Stimulated activated CD8-positive, alpha-beta memory T cell treated with anti-CD3 and anti-CD28 coated beads, Interleukin-7, amount 100 ng/mL, for 24 hours (primary cell): Measurements from ENCODE around the gene SHISA9.

Experiments used
- DNase-seq: peaks from one replicate; pipeline ENCODE4 v3.0.0-alpha.2; 2020; ENCODE audit warnings: low read depth

The SHISA9 gene

DNA sequence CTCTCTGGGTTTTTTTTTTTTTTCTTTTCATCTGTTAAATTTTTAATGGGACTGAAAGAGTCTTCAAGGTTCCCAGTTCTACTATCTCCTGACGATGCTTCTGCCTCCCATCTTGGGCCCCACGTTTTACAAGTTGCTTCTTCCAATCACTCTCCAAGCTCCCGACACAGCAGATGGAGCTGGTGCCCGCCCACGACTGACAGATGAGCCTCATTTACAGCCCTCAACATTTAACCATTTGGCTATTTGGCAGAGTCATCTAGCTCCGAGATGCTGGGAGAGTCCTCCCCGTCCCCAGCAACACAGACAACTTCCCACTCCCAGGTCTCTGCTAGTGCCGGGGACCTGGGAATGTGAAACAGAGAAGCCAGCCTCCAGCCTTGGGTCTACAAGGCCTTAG, 276.9 kb downstream of the SHISA9 start:
- DNase-seq, result no peak

DNA sequence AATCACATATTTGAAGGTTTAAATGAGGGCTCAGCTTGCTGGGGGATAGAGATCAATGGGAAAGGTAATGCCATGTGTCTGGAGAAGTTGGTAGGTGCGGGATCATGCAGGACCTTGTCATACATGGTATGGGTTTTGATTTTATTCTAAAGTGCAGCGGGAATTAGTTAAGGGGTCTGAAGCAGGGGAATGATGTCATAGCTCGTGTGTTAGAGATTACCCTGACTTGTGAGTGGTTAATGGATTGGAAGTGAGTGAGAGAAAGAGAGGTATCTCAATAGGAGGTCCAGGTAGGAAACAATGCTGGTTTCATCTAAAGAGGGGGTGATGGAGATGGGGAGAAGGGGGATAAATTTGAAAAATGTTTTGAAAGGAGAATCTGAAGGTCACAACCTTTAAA, 280.0 kb downstream of the SHISA9 start:
- DNase-seq, result no peak

DNA sequence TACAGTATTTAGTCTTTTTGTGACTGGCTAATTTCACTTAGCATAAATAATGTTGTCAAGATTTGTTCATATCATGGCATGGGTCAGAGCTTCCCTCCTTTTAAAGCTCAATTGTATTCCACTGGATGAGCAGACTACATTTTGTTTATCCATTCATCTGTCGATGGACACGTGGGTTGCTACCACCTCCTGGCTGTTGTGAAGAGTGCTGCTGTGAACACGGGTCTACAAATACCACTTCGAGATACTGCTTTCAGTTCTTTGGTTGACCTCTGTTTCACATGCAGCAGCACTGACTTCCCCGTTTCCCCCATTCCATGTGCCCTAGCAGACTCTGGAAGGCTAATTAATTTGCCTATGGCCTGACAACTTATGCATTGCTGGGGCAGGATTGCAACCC, 285.4 kb downstream of the SHISA9 start:
- DNase-seq, result no peak

DNA sequence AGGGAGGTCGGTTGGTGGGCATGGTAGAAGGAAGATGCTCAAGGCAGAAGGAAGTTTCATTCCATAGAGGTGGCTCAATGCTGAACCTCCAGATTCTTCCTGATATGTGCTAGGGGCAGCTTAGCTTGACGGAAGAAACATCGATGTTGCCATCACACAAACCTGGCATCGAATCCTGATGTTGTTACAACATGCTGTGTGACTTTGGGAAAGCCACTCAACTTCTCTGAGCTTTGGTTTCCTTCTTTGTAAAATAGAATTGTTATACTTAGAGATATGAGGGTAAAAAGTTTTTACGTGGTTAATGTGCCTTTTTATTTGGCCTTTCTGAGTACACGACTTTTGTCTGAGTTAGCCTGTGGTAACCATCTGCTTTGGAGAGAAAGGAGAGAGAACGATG, 287.9 kb downstream of the SHISA9 start:
- no peak for DNase-seq

DNA sequence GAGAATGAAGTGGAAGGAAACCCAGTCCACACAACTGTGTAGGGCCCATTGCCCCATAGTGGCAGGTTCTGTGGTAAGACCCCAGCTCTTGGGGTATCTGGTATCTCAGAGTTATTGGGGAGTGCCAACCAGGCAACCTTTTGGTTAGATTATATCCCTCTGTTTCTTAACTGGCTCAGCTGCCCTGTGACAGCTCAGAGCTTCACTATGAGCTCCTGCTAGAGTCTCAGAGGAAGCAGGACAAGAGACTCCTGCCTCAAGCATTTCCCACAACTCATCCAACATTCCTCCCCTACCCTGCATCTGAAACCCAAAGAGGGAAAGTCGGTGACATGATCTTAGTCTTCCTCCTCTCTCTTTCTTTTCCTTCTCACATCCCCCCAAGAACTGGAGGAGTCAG, 292.3 kb downstream of the SHISA9 start:
- no peak for DNase-seq

DNA sequence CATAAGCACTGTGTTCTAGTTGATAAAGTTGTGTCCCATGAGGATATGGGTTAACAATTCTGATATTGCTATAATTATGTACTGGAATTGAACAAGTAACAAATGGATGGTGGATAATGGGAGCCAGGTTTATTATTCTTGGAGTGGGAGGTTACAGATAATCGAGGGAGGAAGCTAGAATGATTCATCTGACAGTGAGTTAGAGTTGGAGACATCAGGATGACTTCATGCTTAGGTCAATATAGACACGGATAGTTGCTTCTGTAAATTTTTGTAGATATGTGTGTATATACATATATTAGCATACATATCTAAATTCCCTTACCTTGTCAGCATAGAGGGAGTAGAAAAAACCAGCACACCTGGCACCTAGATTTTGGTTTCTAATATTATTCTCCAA, 293.4 kb downstream of the SHISA9 start:
- DNase-seq, result no peak

DNA sequence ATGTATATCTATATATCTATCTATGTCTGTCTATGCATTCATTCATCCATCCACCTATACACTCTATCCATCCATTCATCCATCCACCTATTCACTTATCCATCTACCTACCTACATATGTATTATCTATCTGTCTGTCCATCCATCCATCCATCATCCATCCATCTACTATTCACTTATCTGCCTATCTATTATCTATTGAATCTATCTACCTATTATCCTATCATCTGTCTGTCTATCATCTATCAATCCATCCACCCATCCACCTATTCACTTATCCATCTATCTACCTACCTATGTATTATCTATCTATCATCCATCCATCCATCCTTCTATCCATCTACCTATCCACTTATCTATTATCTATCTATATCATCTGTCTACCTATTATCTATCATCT, 302.3 kb downstream of the SHISA9 start:
- no peak for DNase-seq

DNA sequence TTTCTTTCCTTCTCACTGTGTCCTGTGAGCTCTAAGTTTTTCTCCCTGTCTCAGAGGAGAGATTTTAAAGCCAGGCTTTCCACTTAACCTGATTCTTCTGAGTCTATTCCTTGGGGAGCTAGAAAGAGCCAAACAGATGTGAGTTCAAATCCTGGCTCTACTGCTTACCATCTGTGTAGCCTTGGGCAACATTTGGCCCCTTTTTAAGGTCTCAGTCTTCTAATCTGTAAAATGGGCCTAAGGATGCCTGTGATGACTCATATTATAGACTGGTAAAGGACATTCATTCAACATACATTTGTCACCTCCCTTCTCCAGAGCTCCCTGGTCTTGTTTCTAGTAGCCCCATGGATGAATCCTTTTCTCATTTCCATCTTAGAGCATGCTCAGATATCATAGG, 304.0 kb downstream of the SHISA9 start:
- no peak for DNase-seq

DNA sequence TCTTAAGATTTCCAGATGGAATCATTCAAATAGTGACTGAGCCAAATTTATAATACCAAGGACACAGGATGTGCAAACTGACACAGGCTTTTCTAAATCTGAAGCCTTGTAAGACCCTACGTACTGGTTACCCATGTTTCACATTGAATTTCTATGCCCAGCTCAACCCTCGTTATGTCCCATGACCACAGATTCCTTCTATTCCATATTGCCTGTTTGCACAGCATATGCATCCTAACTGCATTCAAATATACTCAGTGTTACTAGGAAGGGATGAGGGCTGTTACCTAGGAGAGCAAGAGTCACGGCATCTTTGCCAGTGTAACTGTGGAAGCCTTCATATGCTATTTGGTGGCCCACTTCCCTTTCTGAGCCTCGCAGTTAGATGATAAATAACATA, 305.2 kb downstream of the SHISA9 start:
- DNase-seq, result no peak

DNA sequence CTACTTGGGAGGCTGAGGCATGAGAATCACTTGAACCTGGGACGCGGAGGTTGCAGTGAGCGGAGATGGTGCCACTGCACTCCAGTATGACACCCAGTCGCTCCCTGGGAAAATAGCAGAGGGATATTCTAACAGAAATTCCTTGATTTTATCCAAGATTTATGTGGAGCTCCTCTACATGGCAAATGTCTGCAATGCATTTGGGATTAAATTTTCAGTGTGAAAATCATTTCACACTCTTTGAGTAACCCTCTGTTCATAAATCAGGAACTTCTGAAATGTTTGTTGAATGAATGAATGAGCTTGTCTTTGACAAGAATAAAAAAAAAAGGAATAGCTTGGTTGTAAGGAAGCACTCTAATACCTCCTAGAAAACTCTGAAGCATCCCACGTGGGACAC, 305.8 kb downstream of the SHISA9 start:
- no peak for DNase-seq

DNA sequence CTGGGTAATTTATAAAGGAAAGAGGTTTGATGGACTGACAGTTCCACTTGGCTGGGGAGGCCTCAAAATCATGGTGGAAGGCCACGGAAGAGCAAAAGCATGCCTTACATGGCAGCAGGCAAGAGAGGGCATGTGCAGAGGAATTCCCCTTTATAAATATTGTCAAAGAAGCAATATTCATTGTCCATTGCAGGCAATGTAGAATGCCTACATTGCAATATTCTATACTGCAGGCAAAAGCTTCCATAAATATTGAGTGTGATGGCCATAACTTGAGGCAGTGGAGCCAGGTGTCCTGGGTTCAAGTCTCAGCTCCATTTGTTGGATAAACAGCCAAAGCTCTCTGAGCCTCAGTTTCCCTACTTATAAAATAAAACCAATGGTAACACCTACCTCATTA, 322.3 kb downstream of the SHISA9 start:
- no peak for DNase-seq

DNA sequence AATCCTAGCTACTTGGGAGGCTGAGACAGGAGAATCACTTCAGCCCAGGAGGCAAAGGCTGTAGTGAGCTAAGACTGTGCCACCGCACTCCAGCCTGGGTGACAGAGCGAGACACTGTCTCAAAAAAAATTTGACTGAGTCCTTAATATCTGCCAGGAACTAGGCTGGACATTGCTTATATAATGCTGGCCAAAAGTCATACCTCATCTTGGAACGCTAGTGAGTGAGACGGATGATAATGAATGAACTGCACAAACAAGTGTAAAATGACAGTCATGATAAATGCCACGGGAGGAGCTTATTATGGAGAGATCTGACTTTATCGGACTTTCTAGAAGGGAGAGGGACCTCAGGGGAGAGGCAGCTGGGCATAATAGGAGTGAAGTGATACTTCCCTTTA, 327.6 kb downstream of the SHISA9 start:
- no peak for DNase-seq

DNA sequence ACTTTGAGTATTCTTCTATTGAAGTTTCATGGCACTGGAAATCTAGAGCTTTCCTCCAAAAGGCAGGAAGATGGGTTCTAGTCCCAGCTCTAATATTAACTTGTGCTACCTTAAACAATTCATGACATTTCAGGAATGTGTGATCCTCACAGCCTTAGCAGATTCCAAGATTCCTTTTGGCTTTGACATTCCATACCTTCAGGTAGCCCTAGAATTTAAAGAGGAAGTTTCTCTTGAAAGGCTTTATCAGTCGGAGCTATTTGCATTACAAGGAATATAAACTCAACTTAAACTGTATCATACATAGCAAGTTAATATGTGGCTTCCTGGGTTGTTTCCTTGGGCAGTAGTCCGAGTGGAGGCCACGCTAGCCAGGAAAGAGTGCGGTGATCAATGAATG, 330.0 kb downstream of the SHISA9 start:
- no peak for DNase-seq

DNA sequence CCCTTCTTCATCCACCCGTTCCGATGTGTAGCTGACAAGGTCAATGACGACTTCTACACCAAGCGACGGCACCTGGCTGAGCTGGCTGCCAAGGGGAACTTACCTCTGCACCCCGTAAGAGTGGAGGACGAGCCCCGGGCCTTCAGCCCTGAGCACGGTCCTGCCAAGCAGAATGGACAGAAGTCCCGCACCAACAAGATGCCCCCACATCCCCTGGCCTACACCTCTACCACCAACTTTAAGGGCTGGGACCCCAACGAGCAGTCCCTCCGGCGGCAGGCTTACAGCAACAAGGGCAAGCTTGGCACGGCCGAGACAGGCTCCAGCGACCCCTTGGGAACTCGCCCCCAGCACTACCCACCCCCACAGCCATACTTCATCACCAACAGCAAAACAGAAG, 333.6 kb downstream of the SHISA9 start:
- no peak for DNase-seq

DNA sequence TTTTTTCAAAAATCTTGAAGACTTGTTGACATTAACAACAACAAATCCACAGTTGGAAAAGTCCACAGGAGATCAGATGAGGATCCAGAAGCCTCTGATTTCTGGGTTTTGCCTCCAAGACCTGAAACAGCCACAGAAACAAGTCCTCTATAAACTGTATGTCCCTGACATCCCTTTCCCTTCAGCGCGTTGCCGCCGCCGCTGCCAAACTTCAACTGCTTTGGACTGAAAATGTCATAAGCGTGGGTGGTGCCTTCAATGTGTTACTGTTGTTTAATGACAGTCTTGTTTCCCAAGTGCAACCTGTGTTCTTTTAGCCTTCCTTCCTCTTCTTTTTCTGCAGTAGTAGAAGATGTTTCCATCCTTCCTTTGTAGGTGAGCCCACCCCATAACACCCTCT, 334.9 kb downstream of the SHISA9 start:
- DNase-seq, result no peak

DNA sequence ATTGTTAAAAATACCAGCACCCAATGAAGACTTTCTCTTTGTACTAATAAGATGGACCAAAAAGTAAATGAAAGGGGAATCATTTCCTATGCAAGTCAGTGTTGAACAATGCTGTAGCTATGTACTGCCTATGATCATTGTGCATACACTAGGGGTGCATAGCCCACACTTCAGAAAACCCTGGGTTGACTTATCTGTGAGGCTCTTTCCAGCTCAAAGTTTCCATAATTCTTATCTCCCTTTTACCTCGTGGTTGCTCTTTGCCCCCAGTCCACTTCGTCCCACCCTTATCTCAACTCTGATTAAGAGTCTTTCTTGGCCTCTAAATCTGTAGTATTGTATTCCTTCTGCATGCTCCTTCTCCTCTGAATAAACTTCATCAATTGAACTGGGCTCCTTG, 336.8 kb downstream of the SHISA9 start:
- DNase-seq, result no peak

DNA sequence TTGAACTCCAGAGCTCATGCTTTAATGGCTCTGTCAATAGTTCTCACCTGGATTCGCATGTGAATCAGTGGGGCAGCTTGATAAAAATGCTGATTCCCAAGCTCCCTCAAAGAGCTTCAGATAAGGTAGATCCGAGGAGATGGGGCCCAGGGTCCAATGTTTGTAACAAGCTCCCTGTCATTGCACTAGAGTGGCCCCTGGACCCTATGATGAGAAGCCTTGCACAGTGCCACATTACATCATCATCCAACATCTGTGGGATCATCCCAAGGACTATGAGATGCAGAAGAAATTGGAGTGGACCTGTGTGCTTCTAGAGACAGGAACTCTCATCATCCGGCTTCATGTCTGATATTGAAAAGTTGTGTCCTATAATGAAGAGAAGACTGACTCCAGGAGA, 340.8 kb downstream of the SHISA9 start:
- no peak for DNase-seq

DNA sequence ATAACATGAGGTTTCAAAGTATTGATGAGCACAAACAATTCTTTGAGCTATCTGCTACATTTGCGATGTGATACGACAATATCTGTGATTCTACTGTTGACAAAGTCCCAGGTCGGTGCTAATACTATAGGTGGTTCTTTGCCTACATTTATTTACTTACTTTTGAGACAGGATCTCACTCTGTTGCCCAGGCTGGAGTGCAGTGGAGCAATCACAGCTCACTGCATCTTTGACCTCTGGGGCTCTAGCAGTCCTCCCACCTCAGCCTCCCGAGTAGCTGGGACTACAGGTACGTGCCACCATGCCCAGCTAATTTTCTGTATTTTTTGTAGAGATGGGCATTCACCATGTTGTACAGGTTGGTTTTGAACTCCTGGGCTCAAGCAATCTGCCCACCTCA, 343.4 kb downstream of the SHISA9 start:
- DNase-seq, result no peak

DNA sequence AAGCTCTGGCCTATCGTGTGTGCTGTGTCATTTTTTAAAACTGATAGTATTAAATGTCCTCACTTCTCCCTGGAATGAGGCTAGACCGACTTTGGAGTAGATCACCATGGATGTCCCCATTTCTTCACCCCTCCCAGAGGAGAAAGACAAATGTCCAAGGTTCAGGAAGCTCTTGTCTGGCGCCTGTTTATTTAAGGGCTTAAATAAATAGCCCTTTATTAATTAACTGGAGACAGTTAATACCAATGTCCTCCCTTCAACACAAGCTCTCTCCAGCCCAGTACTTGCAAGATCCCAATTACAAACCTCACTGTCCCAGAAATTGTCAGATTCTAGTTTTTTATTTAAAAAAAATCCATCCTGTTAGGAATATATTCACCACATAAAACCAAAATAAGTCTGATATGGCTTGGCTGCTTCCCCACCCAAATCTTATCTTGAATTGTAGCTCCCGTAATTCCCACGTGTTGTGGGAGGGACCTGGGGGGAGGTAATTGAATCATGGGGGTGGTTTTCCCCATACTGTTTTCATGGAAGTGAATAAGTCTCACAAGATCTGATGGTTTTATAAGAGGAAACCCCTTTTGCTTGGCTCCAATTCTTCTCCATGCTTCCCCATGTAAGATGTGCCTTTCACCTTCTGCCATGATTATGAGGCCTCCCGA, 344.4 kb downstream of the SHISA9 start:
- no peak for DNase-seq

DNA sequence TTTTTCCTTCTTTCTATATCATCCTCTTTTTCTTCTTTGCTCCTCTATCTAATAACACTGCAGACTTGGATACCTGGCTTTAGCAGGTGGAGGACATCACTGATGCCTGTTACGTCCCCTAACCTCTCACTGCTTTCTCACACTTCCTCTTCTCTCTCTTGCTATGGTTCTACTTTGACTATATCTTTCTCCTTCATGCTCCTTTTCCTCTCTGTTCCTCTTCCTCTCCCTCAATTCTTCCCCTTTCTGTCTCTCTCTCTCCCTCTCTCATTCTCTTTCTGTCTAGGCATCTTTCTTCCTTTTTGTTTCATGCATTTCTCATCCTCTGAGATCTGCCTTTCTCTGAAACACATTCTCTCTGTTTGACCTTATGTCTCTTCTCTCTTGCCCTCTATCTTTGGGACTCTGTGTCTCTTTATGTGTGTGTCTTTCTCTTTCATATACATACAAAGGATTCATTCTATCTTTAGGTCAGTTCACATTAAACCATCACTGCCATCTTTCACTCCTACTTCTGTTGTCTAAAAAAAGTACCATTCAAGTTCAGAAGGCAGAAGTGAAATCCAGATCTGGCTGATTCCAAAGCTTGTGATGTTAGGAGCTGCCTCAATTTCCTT, 353.7 kb downstream of the SHISA9 start:
- DNase-seq, result no peak

DNA sequence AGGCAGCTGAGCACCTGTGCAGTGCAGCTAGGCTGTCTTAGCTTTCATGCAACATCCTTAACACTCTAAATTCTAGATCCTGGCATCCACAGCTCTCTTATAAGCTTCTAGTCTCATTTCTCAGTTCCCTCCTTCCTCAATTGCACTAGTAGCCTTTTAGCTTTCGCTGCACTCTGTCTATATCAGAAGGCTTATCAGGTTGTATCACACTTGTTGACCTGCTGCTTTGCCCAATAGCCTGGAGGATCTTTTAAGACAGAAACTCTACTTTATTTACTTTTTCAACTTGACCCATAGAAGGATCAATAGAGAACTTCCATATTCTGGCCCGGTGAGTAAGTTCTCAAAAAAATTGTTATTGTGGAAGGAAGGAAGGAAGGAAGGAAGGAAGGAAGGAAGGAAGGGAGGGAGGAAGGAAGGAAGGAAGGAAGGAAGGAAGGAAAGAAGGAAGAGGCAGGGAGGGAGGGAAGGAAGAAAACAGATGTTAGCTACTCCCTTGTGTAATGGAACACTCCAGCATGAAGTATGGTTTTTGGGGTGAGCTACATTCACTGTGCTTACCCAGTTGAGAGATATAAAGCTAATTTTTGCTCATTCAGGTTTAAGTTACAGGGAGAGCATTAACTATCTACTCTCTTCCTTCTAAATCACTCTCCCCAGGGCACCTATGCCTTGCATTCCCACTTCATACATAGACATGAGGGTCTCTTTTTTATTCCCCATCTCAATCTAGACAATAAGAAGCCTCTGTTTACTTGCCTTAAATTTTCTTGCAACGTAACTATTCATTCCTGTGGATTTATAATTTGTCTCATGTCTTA, 361.1 kb downstream of the SHISA9 start:
- no peak for DNase-seq

DNA sequence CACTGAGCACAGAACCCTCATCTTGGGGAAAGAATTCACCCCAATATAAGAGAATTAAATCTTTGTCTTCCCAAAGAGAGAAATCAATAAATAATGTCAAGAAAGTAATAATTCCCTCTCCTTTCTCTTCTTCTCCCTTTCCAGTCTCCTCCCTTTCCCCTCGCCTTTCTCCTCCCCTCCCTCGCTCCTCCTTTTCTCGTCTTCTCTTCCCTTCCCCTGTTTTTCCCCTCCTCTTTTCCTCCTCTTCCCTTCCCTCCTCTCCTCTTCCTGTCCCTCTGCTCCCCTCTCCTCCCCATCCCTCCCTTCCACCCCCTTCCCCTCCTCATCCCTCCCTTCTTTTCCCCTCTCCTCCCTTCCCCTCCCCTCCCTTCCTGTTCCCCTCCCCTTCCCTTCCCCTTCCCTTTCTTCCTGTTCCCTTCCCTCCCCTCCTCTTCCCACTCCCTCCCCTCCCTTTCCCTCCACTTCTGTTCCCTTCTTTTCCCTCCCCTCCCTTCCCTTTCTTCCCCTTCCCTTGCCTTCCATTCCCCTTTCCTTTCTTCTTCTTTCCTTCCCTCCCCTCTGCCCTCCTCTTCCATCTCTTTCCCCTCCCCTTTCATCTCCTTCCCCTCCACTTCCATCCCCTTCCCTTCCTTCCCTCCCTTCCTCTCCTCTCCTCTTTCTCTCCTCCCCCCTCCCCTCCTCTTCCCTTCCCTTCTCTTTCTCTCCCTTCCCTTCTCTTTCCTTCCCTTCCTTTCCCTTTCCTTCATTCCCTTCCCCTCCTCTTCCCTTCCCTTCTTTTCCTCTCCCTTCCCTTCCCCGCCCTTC, 363.6 kb downstream of the SHISA9 start:
- DNase-seq, result no peak

DNA sequence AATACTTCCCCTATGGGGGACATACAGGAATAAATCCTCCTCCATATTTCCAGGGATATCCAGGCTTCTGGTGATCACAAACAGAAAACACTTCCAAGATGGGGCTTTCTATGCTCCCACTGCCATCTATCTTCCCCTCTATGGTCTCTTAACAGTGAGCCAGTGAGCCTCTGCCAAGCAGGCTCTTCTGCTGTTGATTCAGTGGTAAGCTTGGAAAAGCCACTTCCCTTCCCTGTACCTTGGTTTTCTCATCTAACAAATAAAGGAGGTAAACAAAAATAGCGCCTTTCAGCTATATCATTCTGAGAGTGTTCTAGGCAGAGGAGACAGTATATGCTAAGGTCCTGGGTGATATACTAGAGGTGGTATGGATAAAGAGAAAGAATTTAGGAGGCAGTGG, 368.0 kb downstream of the SHISA9 start:
- DNase-seq, result no peak
